ENCODE data around the gene SP140L.
"Not testable (repeated sequence)": the region's sequence is repeated elsewhere in the genome, so short reads cannot be mapped to it uniquely, and the experiment has no call there.

The SP140L gene

DNA sequence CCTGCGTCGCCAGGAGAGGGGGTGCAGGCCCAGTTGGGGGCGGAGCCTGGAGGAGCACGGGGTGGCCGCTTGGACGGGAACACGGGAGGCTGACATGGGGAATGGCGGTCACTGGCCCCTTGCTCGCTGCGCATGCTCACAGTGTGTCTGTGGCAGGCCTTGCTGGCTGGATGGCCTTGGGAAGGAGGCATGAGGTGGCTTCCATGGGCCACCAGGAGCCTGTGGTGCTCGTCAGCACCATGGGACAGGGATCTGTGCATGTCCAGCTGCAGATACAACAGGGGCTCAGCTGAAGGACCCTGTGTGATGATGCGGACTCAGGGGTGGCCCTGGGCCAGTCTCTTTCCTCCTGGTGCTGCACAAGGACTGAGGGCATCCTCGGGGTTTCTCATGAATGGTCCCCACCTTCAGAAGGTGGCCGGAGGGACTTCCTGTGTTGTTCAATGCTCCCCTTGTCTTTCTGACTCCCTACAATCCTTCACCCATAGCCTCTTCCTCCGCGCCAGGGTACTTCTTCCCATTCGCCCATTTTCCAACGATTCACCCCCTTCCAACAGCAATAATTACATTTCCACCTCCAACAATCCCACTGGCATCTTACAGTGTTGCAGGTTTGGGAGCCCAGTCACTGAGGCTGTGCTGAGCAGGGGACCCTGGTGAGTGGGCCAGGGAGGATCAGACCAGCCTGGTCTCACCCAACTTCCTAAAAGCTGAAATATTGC lies 3.4 kb upstream of the SP140L start:
- DNase-seq (ENCODE audit: low spot score): no peak

DNA sequence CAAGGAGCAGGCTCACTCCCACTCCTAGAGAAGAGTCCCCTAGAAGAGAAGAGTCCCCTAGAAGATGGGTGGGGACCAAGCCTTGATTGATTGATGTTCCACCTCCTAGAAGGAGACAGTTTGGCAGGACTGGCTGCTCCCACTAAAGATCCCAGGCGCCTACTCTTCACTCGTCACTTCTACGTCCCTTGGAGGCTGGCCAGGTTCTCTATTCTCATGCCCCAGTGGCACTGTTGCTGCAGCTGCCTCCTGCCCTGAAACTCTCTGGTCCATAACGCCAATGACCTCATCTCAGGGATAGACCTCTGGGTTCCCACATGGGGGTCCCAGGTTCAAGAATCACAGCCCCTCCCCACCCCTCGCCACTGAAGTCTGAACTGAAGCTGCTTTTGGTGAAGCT lies 2.5 kb upstream of the SP140L start:
- no peak for DNase-seq (ENCODE audit: low spot score)

DNA sequence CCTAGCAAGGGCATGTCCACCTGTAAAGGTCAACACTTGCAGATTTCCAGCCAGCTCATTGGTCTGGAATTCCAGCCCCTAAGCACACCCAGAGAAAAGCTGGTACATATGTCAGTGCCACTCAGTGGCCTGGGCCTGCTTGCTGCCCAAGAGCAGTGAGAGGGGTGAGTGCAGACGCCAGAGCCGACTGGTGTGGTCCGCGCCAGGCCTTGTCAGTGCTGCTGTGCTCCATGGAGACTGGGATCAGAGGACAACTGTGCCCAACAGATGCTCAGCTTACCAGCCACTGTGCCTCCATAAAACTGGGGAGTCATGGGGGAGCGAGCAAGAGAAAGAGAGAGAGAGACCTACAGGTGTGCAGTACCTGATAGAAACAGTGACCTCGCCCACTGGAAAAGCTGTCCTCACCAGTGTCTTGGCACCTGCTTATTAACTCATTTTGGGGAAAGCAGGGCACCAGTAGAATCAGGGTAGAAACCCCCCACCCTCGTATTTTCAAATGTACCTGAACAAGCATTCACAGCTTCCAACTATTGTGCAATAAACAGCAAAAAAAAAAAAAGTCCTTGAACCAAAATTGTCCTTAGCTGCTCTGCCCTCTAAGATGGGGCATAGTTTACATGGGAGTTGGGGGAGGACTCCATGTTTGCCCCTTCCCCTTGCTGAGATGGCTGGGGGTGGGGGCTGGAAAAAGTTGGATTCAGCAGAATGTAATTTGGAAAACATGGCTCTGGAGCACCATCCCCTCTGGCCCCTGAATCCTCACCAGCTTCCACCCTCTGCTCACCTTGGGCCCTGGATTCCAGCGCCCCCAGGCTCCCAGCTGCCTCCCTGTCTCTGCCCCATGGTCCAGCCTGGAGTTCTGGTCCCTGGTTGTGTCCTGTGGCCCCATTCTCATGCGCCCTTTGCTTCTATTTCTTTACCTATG lies 1.4 kb upstream of the SP140L start:
- DNase-seq (ENCODE audit: low spot score): peak; percentile 12

GRCh38 chr2:230327418-230328154 lies 593 bp downstream of the SP140L start:
- DNase-seq (ENCODE audit: low spot score): peak; percentile 39

DNA sequence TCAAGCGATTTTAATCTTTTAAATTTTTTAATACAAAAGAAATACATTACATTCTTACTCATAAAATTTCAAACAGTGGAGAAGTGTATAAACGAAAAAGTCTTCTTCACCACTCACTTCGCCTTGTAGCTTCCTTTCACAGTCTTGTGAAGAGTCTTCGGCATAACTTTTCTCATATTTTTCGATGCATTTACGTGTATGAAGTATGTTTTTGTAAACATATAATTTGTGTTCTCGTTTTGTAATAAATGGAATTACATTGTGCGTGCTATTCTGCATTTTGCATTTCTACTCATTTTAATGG lies 1.1 kb downstream of the SP140L start:
- DNase-seq (ENCODE audit: low spot score): no peak

GRCh38 chr2:230329946-230330605 lies 3.1 kb downstream of the SP140L start:
- DNase-seq (ENCODE audit: low spot score): no peak

GRCh38 chr2:230330725-230331124 lies 3.7 kb downstream of the SP140L start:
- peak; percentile 4 for DNase-seq (ENCODE audit: low spot score)

DNA sequence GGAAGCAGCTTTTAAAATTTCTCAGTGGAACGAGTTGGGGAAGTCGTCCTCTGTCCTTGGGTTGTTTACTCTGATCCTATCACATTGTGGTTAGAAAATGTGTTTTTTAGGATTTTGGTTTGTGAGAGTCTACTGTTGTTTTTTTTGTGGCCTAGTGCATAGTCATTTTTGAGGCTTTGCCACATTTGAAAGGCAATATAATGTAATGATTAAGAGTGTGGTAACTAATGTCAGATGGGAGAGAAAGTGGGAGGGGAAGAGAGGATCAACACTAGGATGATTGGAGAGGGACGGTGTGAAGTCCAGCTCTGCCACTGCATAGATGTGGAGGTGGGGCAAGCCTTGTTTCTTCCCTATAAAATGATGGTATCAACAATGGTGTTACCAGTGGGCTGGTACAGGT lies 8.5 kb downstream of the SP140L start:
- no peak for DNase-seq (ENCODE audit: low spot score)

DNA sequence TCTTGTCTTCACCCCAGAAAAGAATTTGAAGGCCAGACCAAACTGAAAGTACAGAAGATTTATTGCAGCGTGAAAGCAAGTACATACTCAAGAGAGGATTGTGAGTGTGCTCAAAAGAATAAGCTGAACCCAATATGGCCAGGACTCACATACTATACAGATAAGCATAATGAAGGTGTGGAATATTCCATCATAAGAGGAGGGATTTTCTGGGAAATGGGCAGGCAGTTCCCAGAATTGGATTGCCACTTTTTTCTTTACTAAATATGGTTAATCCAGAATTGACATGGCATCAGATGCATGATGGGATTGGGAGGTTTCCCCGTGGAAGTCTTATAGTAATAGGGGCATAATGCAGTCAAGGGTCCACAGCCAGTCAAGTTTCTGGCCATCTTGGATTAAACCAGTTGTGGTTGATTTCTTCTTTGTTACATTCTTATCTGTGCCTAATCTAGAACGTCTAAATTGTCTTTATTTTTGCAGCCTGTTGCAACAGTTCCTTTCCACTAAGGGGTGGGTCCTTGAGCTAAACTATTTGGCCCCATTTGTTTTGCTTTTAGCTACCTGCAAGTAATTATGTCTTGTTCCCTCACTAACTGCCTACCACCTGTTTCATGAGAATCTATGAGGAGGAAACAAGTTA lies 9.0 kb downstream of the SP140L start:
- DNase-seq (ENCODE audit: low spot score): no peak

DNA sequence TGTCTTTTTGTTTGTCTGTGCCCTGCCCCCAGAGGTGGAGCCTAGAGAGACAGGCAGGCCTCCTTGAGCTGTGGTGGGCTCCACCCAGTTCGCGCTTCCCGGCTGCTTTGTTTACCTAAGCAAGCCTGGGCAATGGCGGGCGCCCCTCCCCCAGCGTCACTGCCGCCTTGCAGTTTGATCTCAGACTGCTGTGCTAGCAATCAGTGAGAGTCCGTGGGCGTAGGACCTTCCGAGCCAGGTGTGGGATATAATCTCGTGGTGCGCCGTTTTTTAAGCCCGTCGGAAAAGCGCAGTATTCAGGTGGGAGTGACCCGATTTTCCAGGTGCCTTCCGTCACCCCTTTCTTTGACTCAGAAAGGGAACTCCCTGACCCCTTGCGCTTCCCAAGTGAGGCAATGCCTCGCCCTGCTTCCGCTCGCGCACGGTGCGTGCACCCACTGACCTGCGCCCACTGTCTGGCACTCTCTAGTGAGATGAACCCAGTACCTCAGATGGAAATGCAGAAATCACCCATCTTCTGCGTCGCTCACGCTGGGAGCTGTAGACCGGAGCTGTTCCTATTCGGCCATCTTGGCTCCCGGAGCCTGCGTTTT lies 15.0 kb downstream of the SP140L start:
- not testable (repeated sequence) for DNase-seq (ENCODE audit: low spot score)

DNA sequence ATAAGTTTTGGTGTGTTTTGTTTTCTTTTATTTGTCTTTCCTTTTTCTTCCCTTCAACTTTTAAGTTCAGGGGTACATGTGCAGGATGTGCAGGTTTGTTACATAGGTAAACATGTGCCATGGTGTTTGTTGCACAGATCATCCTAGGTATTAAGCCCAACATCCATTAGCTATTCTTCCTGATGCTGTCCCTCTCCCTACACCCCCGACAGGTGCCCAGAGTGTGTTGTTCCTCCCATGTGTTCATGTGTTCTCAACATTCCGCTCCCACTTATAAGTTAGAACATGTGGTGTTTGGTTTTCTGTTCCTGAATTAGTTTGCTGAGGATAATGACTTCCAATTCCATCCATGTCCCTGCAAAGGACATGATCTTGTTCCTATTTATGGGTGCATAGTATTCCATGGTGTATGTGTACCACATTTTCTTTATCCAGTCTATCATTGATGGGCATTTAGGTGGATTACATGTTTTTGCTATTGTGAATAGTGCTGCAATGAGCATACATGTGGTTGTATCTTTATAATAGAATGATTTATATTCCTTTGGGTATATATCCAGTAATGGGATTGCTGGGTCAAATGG lies 16.1 kb downstream of the SP140L start:
- not testable (repeated sequence) for DNase-seq (ENCODE audit: low spot score)

GRCh38 chr2:230343747-230344146 lies 16.8 kb downstream of the SP140L start:
- DNase-seq (ENCODE audit: low spot score): no peak

DNA sequence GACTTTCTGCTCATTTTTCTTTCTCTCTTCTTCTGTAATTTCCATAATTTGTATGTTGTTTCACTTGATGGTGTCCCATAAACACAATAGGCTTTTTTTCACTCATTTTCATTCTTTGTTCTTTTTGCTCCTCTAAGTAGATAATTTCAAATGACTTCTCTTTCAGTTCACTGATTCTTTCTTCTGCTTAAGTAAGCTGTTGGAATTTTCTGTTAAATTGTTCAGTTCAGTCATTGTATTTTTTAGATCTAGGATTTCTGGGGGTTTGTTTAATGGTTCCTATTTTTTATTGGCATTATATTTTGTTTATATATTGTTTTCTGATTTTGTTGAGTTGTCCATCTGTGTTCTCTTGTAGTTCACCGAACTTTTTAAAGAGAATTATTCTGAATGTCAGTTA lies 19.5 kb downstream of the SP140L start:
- no peak for DNase-seq (ENCODE audit: low spot score)

GRCh38 chr2:230346921-230347533 lies 20.0 kb downstream of the SP140L start:
- DNase-seq (ENCODE audit: low spot score): peak; percentile 38

- peak; percentile 40 for DNase-seq (ENCODE audit: low spot score)
Observed at GRCh38 chr2:230347659-230348305, 20.8 kb downstream of the SP140L start.

GRCh38 chr2:230348787-230349186 lies 21.8 kb downstream of the SP140L start:
- DNase-seq (ENCODE audit: low spot score): no peak

- DNase-seq (ENCODE audit: low spot score): no peak
Observed at GRCh38 chr2:230356084-230356483, 29.1 kb downstream of the SP140L start.

DNA sequence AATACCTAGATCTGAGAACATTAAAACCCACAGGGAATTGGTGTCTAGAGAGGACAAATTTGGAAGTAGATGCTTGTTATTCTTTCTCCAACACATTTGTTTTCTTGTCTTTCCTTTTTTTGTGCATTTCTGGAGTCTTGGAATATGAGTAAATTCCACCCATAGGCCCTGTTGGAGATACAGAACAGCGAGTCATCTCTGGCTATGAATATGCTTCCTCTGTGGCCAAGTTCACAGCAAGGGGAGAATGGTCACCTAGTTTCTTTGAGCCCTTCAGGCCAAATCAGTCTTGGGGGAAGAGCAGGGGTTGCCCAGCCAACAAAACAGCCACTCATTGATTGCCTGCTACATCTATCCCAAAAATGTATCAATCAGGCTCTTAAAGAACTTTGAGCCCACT lies 31.3 kb downstream of the SP140L start:
- DNase-seq (ENCODE audit: low spot score): peak; percentile 52

- DNase-seq (ENCODE audit: low spot score): no peak
Observed at GRCh38 chr2:230360028-230360427, 33.0 kb downstream of the SP140L start.

All from kidney tubule cell (primary cell).